Endothelial cell of umbilical vein (primary cell): ENCODE measurements around the gene EFNA2. TPM values are rescaled to one million over a fixed set of nuclear protein-coding genes. Genes with fewer than 3 reads are reported as not detected.

Experiments
- BruUV-seq: library from RNA; stranded (reverse); fragments of 400-500 nt; replicated peaks from 2 replicates; lab custom pipeline; 2021; lab: Mats Ljungman, UMichigan
- CTCF ChIA-PET: fragments of 300-600, 350-600 bp; sonication (Branson Sonifier 250); formaldehyde crosslinking; loops from one replicate; lab custom pipeline; 2021; ENCODE audit warnings: antibody characterized with exemption, inconsistent platforms; lab: Charles Lee
- POLR2A ChIA-PET: fragments of 300-600, 350-600 bp; sonication (Branson Sonifier 250); formaldehyde crosslinking; loops from one replicate; lab custom pipeline; 2021; ENCODE audit warnings: antibody characterized with exemption, inconsistent platforms; lab: Charles Lee
- DNase-seq: peaks from one replicate; pipeline ENCODE4 v3.0.0-alpha.2; 2011; ENCODE audit warnings: low read depth, low spot score
- FAIRE-seq: peaks from 2 replicates; lab custom pipeline; 2011; peaks lifted over from hg19 to GRCh38; lab: Jason Lieb, UNC
- H2AFZ ChIP-seq: 2 replicates; pipeline ENCODE4 v1.6.0; 2012; ENCODE audit warnings: low read depth, low read length, control low read depth, inconsistent platforms
- H3K27ac ChIP-seq: 2 replicates; pipeline ENCODE4 v1.5.1; 2011; ENCODE audit warnings: low read depth, mild to moderate bottlenecking, control low read depth, low read length, moderate library complexity; ENCODE audit not compliant: insufficient read depth
- H3K27me3 ChIP-seq, 2 experiments: 2 replicates each; pipeline versions ENCODE4 v1.6.0 to v1.6.1; 2011; ENCODE audit warnings: low read length in 2 of 2, mixed read lengths in 1 of 2; ENCODE audit not compliant: control insufficient read depth in 2 of 2, insufficient read depth in 2 of 2
- H3K36me3 ChIP-seq, 2 experiments: 2 replicates in 1 of 2; 3 replicates in 1 of 2; pipeline ENCODE4 v1.5.1; 2011; ENCODE audit warnings: low read length in 2 of 2, mild to moderate bottlenecking in 1 of 2, moderate library complexity in 1 of 2; ENCODE audit not compliant: control insufficient read depth in 2 of 2, insufficient read depth in 2 of 2; ENCODE audit errors: extremely low read depth in 1 of 2
- H3K4me1 ChIP-seq: 3 replicates; pipeline ENCODE4 v1.5.1; 2011; ENCODE audit warnings: mild to moderate bottlenecking, low read length; ENCODE audit not compliant: control insufficient read depth, insufficient read depth; ENCODE audit errors: extremely low read depth
- H3K4me2 ChIP-seq: 2 replicates; pipeline ENCODE4 v1.6.1; 2011; ENCODE audit warnings: low read length, control low read depth, mixed read lengths; ENCODE audit not compliant: insufficient read depth
- H3K4me3 ChIP-seq, 3 experiments: fragments of 200-600 bp in 1 of 3; sonication (generic), shearing (Covaris generic) in 1 of 3; replicated peaks in 1 of 3; 2 replicates each; pipeline ENCODE4 v1.5.1; 2011 to 2016; ENCODE audit warnings: control low read depth in 3 of 3, low read length in 3 of 3, mild to moderate bottlenecking in 2 of 3, inconsistent platforms in 1 of 3, low read depth in 1 of 3, moderate library complexity in 1 of 3; ENCODE audit not compliant: insufficient read depth in 1 of 3
- H3K79me2 ChIP-seq: 2 replicates; pipeline ENCODE4 v1.6.0; 2012; ENCODE audit warnings: low read length, inconsistent platforms; ENCODE audit not compliant: control insufficient read depth, insufficient read depth
- H3K9ac ChIP-seq: replicated peaks from 2 replicates; pipeline ENCODE3; 2011; ENCODE audit warnings: low read length, control low read depth; ENCODE audit not compliant: insufficient read depth; ENCODE audit errors: extremely low read depth
- H3K9me1 ChIP-seq: replicated peaks from 3 replicates; pipeline ENCODE4 v1.6.0; 2011; ENCODE audit warnings: mild to moderate bottlenecking, low read length; ENCODE audit not compliant: control insufficient read depth, insufficient read depth; ENCODE audit errors: extremely low read depth
- H3K9me3 ChIP-seq: replicated peaks from 2 replicates; pipeline ENCODE4 v1.5.1; 2012; ENCODE audit warnings: low read length, inconsistent platforms; ENCODE audit not compliant: control insufficient read depth, insufficient read depth
- H4K20me1 ChIP-seq: replicated peaks from 2 replicates; pipeline ENCODE3; 2011; ENCODE audit warnings: mild to moderate bottlenecking, low read length; ENCODE audit not compliant: control insufficient read depth, insufficient read depth; ENCODE audit errors: extremely low read depth
- EZH2 ChIP-seq: IDR thresholded peaks from 2 replicates; pipeline ENCODE4 v1.6.1; 2012; ENCODE audit warnings: borderline replicate concordance, low read depth, mild to moderate bottlenecking, moderate library complexity, low read length, inconsistent platforms; ENCODE audit not compliant: severe bottlenecking
- FOS ChIP-seq: IDR thresholded peaks from 2 replicates; pipeline ENCODE4 v1.6.1; 2011; ENCODE audit warnings: mild to moderate bottlenecking, low read length, moderate library complexity, borderline replicate concordance; ENCODE audit not compliant: insufficient read depth
- GATA2 ChIP-seq: IDR thresholded peaks from 2 replicates; pipeline ENCODE4 v1.7.0; 2011; ENCODE audit warnings: low read depth, mild to moderate bottlenecking, moderate library complexity, mixed read lengths, low read length; ENCODE audit not compliant: insufficient read length, insufficient read depth
- JUN ChIP-seq: IDR thresholded peaks from 2 replicates; pipeline ENCODE4 v1.6.1; 2011; ENCODE audit warnings: borderline replicate concordance, low read depth; ENCODE audit not compliant: insufficient read length, insufficient read depth
- MYC ChIP-seq: IDR thresholded peaks from one replicate; pipeline ENCODE4 v1.6.1; 2011; ENCODE audit warnings: mild to moderate bottlenecking, low read depth, low read length
- POLR2A ChIP-seq: IDR thresholded peaks from 2 replicates; pipeline ENCODE4 v1.6.1; 2012; ENCODE audit warnings: low read depth, mild to moderate bottlenecking, control low read depth, low read length
- POLR2AphosphoS5 ChIP-seq: IDR thresholded peaks from 2 replicates; pipeline ENCODE4 v1.6.1; 2012; ENCODE audit warnings: low read depth, mild to moderate bottlenecking, control low read depth, low read length, moderate library complexity; ENCODE audit not compliant: insufficient read depth
- dilution Hi-C: fragments of 300-500 bp; cut with MboI; formaldehyde crosslinking; loops from one replicate; pipeline ENCODE4 v1.15.0; 2019; ENCODE audit warnings: low sequenced_read_pairs; ENCODE audit not compliant: extremely low pct_ligation_motif_present
- intact Hi-C: fragments of 100-400 bp; cut with micrococcal nuclease; formaldehyde crosslinking; loops from one replicate; pipeline ENCODE4 v1.10.0; 2022
- polyA plus RNA-seq, 4 experiments: library from polyadenylated mRNA; depleted of rRNA in 3 of 4; stranded (reverse) in 3 of 4; unstranded in 1 of 4; fragments of >200 nt; gene quantifications; 2 replicates each; pipeline versions ENCODE4 v1.2.1 to v1.2.3, GENCODE V29; 2011 to 2012; ENCODE audit warnings: missing spikeins in 1 of 4
- total RNA-seq: library from RNA; stranded (reverse); gene quantifications from 2 replicates; pipeline ENCODE4 v1.2.3, GENCODE V29; 2021
- TF ChIP-seq, protein P1 (sequence below), 2 donors: IDR thresholded peaks; 1 replicate in 1 of 2; 2 replicates in 1 of 2; pipeline ENCODE4 v1.5.1; 2011; ENCODE audit warnings: low read length in 2 of 2, mild to moderate bottlenecking in 2 of 2, moderate library complexity in 2 of 2, control low read depth in 1 of 2, inconsistent platforms in 1 of 2, low read depth in 1 of 2; ENCODE audit not compliant: insufficient read depth in 1 of 2; ENCODE audit errors: extremely low read depth in 1 of 2
- TF ChIP-seq, protein P2 (sequence below): IDR thresholded peaks from 2 replicates; pipeline ENCODE4 v1.6.1; 2011; ENCODE audit not compliant: insufficient read depth, insufficient read length

The EFNA2 gene
- total and polyA plus RNA-seq, 2 donors (not counting 3 experiments of a cell fraction or from before 2014, with no cell fraction given) = 0.52 to 1.1 TPM

DNA sequence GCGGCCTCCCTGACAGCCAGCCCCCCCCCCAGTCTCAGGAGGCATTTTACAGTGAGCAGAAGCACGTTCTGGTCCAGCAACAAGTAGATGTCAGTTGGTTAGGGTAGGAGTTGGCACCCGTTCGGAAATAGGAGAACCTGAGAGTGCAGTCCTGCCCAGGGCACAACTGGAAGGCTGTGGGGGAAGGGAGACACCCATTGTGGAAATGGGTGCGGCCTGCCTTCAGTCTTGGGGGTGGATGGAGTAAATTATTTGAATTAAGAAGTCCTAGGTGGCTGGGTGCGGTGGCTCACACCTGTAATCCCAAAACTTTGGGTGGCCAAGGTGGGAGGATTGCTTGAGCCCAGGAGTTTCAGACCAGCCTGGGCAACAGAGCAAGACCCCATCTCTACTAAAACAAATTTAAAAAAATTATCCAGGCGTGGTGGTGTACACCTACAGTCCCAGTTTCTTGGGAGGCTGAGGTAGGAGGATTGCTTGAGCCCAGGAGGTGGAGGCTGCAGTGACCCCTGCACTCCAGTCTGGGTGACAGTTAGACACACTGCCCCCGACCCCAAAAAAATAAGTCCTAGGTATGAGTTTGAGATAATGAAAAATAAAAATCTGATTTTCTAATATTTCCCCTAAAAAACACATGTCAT lies 15.3 kb upstream of the EFNA2 start:
- Histone ChIP-seq H3K4me3 (peak overlapping the region; percentile 61 to 90 (median 76)), H3K36me3 (peaks cover 23 to 34% of the 10 kb centered on the region in 2 experiments), H3K9me1 (no peaks in the 10 kb centered on the region), H3K27ac (peak overlapping the region; percentile 93), H3K4me1 (peaks cover 42% of the 10 kb centered on the region), H3K79me2 (peaks cover 45% of the 10 kb centered on the region), H3K9ac (peak overlapping the region; percentile 97), H3K4me2 (peak overlapping the region; percentile 96), H4K20me1 (no peaks in the 10 kb centered on the region), H3K27me3 (no peaks in the 10 kb centered on the region), H2AFZ (no peak overlapping the region), H3K9me3 (no peaks in the 10 kb centered on the region)
- no peak for TF ChIP-seq GATA2
- no peak for TF ChIP-seq POLR2A
- no peak for TF ChIP-seq POLR2AphosphoS5
- no peak for TF ChIP-seq EZH2
- TF ChIP-seq MYC = no peak
- TF ChIP-seq, protein P1, sequence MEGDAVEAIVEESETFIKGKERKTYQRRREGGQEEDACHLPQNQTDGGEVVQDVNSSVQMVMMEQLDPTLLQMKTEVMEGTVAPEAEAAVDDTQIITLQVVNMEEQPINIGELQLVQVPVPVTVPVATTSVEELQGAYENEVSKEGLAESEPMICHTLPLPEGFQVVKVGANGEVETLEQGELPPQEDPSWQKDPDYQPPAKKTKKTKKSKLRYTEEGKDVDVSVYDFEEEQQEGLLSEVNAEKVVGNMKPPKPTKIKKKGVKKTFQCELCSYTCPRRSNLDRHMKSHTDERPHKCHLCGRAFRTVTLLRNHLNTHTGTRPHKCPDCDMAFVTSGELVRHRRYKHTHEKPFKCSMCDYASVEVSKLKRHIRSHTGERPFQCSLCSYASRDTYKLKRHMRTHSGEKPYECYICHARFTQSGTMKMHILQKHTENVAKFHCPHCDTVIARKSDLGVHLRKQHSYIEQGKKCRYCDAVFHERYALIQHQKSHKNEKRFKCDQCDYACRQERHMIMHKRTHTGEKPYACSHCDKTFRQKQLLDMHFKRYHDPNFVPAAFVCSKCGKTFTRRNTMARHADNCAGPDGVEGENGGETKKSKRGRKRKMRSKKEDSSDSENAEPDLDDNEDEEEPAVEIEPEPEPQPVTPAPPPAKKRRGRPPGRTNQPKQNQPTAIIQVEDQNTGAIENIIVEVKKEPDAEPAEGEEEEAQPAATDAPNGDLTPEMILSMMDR (IDR thresholded peaks at IDR 0.05; ENCODE audit: extremely low read depth in 1 of 2, insufficient read depth in 1 of 2, low read depth in 1 of 2, low read length in 2 of 2) = no peak
- TF ChIP-seq, protein P2, sequence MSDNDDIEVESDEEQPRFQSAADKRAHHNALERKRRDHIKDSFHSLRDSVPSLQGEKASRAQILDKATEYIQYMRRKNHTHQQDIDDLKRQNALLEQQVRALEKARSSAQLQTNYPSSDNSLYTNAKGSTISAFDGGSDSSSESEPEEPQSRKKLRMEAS = no peak
- TF ChIP-seq JUN = no peak
- no peak for TF ChIP-seq FOS
- no TSS peak for BruUV-seq
- DNase-seq (no peak), FAIRE-seq (no peak)
- POLR2A ChIA-PET = interaction anchor here (1.5 kb wide), 1 partner anchor 25 kb away, joined by 87 read pairs; no protein-coding TSS in a partner anchor
- dilution Hi-C loops (no loop called here), intact Hi-C loops (no loop called here)
- CTCF ChIA-PET = interaction anchor here (7.2 kb wide), 1 partner anchor 26 kb away, joined by 1001 read pairs; the partner anchor contains the start of gene ATP5F1D
